Measurements from ENCODE around the gene TNRC6C.
"Not testable (repeated sequence)": the region's sequence is repeated elsewhere in the genome, so short reads cannot be mapped to it uniquely, and the experiment has no call there.

The TNRC6C gene

DNA sequence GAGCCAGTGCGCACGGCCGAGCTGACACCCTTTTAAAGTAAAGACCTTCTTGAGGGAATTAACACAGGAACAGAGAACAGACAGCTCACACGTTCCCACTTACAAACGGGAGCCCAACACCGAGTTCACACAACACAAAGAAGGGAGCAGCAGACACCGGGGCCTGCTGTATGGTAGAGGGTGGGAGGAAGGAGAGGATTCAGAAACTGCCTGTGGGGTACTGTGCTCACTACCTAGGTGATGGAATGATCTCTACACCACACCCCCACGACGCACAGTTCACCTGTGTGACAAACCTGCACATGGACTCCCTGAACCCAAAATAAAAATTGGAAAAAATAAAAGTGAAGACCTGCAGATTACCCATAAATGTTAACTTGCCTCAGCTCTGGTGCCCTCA is 137.6 kb downstream of the TNRC6C start:
- no peak for DNase-seq

- DNase-seq, result no peak
These were observed 142.6 kb downstream of the TNRC6C start for GRCh38 chr17:78101112-78101511.

GRCh38 chr17:78101542-78101941 is 143.0 kb downstream of the TNRC6C start:
- no peak for DNase-seq

DNA sequence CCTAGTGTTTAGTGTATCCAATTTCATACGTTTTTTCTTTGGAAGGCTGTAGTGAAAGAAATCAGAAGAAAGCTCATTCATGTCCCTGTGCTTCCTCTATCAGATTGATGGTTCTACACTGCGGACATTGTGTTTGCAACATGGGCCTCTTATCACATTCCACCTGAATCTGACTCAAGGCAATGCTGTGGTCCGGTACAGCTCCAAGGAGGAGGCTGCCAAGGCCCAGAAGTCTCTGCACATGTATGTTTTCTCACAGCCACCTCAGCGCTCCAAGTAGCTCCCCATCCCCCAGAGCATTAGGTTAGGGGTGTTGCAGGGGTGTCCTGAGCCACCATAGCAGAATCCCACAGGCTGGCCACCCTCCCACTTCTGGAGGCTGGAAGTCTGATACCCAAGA is 144.8 kb downstream of the TNRC6C start:
- no peak for DNase-seq

DNA sequence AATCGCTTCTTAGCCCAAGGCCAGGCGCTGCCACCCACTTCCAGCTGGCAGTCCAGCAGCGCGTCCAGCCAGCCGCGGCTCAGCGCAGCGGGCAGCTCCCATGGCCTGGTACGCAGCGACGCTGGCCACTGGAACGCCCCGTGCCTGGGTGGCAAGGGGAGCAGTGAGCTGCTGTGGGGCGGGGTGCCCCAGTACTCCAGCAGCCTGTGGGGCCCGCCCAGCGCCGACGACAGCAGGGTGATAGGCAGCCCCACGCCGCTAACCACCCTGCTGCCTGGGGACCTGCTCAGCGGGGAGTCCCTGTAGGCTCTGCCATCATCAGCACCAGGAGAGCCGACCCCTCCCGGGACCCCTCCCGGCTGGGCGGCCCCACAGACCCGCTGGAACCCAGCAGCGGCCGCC is 146.0 kb downstream of the TNRC6C start:
- DNase-seq, result no peak

DNA sequence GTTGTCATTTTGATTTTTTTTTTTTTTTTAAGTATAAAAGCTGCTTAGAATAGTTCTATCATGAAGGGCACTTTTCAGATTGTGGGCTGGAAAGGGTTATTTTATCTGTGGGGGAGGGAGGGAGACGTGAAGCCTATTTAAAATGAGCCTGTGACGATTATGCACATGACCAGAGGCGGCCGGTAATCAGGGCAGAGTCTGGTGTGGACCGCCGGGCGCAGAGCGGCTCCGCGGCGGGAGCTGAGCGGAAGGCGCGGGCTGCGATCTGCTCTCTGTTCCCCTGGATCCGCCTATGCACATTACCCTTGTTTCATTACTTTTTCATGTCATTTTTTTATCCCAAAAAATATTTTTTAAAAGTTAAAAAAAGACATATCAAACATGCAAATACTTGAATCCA is 146.6 kb downstream of the TNRC6C start:
- DNase-seq, result no peak

- DNase-seq, result no peak
These were observed 147.0 kb downstream of the TNRC6C start for GRCh38 chr17:78105551-78105950.

DNA sequence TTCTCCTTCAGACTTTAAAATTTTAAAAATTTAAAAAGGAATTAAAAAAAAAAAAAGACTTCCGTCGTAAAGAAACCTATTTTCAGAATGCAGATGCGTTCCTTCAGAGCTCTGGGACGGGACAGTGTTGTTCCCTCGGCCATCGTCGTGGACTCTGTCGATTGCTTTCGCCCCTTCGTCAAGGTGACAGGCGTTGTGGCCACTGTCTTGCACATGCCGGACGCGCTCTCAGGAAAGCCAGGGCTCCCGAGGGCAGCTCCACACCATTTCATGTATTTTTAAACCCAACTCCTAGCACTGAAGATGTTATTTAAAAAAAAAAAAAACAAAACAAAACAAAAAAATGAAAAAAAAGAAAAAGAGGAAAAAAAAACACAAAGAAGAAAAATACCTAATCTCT is 147.7 kb downstream of the TNRC6C start:
- DNase-seq, result no peak

DNA sequence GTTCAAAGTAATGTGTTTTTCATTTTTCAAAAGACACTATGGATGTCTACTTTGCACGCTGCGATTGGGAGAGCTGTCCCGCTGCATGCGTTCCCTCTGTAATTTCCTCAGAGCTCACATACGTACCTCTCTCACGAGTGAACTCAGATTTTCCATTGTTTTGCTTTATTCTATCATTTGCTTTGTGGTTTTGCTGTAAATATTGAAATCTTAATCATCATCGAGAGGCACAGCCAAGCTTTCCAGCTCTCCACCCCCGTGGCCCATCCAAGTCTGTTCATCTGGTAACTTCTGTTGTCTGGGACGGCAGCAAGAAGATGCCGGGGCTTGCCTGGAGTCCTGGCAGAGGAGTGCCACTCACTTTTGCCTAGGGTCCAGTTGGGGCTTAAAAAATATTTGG is 149.0 kb downstream of the TNRC6C start:
- DNase-seq, result no peak

GRCh38 chr17:78107976-78108725 is 149.6 kb downstream of the TNRC6C start:
- no peak for DNase-seq

- DNase-seq, result no peak
These were observed 150.4 kb downstream of the TNRC6C start for GRCh38 chr17:78108726-78109488.

DNA sequence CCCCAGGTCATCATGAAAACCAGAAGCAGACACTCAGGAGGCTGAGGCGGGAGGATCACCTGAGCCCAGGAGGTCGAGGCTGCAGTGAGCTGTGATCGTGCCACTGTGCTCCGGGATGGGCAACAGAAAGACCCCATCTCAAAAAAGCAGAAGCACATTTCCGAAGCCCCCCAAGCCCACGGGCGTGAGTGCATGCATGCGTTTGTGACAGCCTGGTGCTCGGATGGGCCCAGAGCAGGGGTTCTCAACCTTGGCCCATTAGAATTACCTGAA is 150.9 kb downstream of the TNRC6C start:
- DNase-seq, result no peak

- no peak for DNase-seq
These were observed 152.0 kb downstream of the TNRC6C start for GRCh38 chr17:78110363-78111015.

DNA sequence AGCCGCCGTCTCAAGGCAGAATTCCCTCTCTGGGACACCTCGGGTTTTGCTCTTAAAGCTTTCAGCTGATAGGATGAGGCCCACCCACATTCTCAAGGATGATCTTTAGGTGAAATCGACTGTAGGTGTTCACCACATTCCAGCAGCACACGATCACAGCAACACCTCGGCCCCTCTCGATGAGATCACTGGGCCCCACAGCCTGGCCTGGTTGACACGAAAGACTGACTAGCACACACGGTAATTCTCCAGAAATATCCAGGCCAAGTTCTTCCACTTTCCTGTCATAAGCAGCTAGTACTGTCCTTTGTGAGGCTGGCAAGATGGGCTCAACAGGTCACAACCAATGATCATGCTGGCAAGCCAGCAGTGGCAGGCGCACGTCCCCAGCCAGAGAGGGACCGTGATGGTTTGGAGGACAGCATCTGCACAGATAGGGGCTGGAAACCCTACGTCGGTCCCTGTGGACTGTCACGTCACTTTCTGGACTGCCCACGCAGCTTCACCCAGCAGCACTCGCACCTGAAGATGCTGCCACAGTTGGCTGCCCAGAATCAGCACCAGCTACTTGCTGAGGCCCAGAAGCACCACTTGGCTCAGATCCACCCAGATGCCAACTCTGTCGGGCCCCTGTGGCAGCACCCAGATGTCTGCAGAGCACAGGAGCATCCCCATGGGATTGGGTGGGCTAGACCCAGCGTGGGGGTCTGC is 152.7 kb downstream of the TNRC6C start:
- no peak for DNase-seq

- DNase-seq, result no peak
These were observed 153.4 kb downstream of the TNRC6C start for GRCh38 chr17:78111727-78112517.

- DNase-seq, result no peak
These were observed 154.3 kb downstream of the TNRC6C start for GRCh38 chr17:78112518-78113471.

DNA sequence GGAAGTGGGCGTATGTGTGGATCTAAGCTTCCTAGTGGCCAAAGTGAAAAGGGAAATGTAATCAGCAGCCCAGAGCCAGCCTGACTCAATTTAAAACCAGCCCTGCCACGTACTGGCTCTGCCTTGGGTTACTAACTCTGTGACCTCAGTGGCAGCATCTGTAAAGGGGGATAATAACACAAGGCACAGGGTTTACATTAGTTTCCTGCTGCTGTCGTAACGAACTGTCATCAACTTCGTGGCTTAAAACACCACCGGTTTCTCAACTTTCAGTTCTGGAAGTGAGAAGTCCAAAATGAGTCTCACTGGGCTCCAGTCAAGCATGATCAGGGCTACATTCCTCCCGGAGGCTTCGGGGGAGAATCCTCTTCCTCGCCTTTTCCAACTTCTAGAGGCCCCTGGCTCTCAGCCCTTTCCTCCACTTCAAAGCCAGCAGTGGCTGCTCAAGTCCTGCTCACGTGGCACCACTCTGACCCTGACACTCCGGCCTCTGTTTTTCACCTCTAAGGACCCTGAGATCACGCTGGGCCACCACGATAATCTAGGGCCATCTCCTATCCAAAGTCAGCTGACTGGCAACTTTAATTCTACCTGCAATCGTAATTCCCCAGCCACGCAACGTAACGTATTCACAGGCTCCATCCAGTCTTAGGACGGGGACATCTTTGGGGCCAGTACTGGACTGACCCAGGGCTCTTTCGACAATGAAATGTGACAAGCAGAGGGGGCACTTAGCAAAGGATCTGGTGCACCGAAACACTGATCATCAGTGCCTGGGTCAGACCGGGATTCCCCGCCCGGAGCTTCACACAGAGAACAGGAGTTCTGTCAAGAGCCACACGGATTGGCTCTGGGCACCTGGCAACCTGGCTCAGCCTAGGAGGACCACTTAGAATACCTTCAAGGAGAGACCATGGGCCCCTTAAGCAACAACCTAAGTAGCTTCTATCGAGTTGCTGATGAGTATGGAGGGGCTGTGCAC is 155.6 kb downstream of the TNRC6C start:
- DNase-seq, result no peak

DNA sequence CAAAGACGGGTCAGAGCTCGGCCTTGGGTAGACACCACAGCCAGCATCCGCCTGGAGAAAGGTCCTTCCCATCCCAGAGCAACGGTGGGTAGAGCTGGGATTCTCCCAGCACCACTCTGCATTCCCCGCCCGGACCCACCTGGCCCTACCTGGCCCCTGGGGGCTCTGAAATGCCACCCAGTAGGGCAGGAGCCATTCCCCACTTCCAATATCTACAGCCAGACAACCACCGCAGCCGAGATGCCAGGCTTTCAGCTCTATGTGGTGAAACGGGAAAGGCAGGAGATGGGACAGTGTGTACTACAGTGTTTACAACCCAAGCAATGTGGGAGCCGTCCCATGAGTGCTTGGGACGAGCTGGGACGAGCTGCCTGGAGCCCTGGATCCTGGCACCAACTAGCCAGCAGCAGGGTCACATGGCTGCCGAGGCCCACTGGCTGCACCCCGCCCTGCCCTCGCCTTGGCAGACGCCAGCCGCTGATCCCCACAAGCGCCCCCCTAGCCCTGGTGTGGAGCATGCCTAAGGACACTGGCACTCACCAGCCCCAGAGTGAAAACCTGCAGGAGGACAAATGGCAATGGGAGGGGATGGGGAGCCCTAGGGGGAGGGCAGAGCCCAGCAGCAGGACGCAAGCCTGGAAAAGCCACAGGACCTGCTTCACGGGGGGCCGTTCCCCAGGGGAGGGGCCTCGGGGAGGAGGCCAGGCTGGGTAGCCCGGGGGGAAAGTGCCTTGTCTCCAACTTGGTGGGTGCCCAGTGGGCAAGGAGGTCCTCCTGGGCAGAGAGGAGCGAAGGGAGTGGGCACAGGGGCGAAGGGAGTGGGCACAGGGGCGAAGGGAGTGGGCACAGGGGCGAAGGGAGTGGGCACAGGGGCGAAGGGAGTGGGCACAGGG is 156.6 kb downstream of the TNRC6C start:
- DNase-seq, result no peak

DNA sequence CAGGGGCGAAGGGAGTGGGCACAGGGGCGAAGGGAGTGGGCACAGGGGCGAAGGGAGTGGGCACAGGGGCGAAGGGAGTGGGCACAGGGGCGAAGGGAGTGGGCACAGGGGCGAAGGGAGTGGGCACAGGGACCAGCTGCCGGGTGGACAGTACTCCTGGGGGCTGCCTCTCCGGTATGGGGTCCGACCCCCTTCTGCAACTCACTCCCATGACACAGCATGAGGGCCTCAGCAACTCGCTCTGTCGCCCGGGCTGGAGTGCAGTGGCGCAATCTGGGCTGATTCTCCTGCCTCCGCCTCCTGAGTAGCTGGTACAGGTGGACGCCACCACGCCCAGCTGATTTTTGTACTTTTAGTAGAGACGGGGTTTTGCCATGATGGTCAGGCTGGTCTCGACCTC is 157.3 kb downstream of the TNRC6C start:
- not testable (repeated sequence) for DNase-seq

All from NCI-H2171 (cell line).